Psoas muscle (tissue), 8 donors: ENCODE data around the gene IMPDH1. TPM values are rescaled to one million over a fixed set of nuclear protein-coding genes. Genes with fewer than 3 reads are reported as not detected.

ENCODE experiments used
- ATAC-seq, 4 donors: fragments of 200-7000 bp; cut with Tn5 transposase; one replicate each; pipeline ENCODE4 v1.9.1; 2020; ENCODE audit warnings: moderate library complexity in 3 of 4, mild to moderate bottlenecking in 2 of 4
- DNase-seq, 2 donors: peaks; one replicate each; pipeline ENCODE4 v3.0.0-alpha.2; 2020
- H3K27ac ChIP-seq: fragments of 200-600 bp; one replicate; pipeline ENCODE4 v1.8.0; 2022
- H3K27me3 ChIP-seq, 3 donors: fragments of 200-600 bp in 1 of 3; one replicate each; pipeline versions ENCODE4 v1.6.1 to v1.8.0; 2013 to 2022; ENCODE audit warnings: low read length in 2 of 3, mild to moderate bottlenecking in 2 of 3, moderate library complexity in 1 of 3; ENCODE audit not compliant: insufficient read depth in 3 of 3
- H3K36me3 ChIP-seq, 2 donors: fragments of 200-600 bp in 1 of 2; one replicate each; pipeline versions ENCODE4 v1.6.1 to v1.8.0; 2013 to 2022; ENCODE audit warnings: low read depth in 1 of 2, mild to moderate bottlenecking in 1 of 2, moderate library complexity in 1 of 2; ENCODE audit not compliant: insufficient read depth in 1 of 2
- H3K4me1 ChIP-seq: fragments of 200-600 bp; one replicate; pipeline ENCODE4 v1.8.0; 2022
- H3K4me3 ChIP-seq: fragments of 200-600 bp; one replicate; pipeline ENCODE4 v1.8.0; 2022; ENCODE audit warnings: mild to moderate bottlenecking
- H3K9me3 ChIP-seq: fragments of 200-600 bp; one replicate; pipeline ENCODE4 v1.8.0; 2022
- CTCF ChIP-seq: fragments of 200-600 bp; IDR thresholded peaks from one replicate; pipeline ENCODE4 v1.8.0; 2022; ENCODE audit warnings: antibody characterized with exemption
- WGBS, 3 donors: extraction: QIAGEN DNeasy Blood & Tissue Kit; methylation state at CpG; one replicate each; pipeline versions ENCODE4 v1.1.6 to v1.1.7; 2013; 5-methylcytosine and 5-hydroxymethylcytosine counted together
- intact Hi-C, 2 donors: fragments of 100-400 bp; cut with DNase I; formaldehyde crosslinking; loops; one replicate each; pipeline versions ENCODE4 v1.11.0 to v1.14.2; 2022
- polyA plus RNA-seq, 3 donors: library from polyadenylated mRNA; stranded (reverse); fragments of 200-250 nt; gene quantifications; one replicate each; pipeline ENCODE4 v1.2.3, GENCODE V29; 2013
- total RNA-seq, 4 donors: library from RNA; stranded (reverse); fragmentation: NEBNext Ultra II Directional in 2 of 4; extraction: Animal tissue kit (Norgen Biotek cat#: 25700) in 2 of 4; gene quantifications; one replicate each; pipeline versions ENCODE4 v1.2.1 to v1.2.4, GENCODE V29; 2021 to 2023
- donor health status: healthy with polysubstance abuse.
- donor health status: DM: no; HTN: no; CAD: no; lungs with moderate emphysema.
- donor health status: Bipolar disorder and iron deficiency.
- donor health status: healthy.
- donor health status: DM: yes; HTN: yes; CAD: no.
- donor health status: DM: no; HTN: no; CAD: no.
- donor health status: DM: no; HTN: no; CAD: no.
- donor health status: DM: yes; HTN: yes; CAD: no.

The IMPDH1 gene
- total and polyA plus RNA-seq, 7 donors = 5.6 to 10.3 (median 8.6) TPM

DNA sequence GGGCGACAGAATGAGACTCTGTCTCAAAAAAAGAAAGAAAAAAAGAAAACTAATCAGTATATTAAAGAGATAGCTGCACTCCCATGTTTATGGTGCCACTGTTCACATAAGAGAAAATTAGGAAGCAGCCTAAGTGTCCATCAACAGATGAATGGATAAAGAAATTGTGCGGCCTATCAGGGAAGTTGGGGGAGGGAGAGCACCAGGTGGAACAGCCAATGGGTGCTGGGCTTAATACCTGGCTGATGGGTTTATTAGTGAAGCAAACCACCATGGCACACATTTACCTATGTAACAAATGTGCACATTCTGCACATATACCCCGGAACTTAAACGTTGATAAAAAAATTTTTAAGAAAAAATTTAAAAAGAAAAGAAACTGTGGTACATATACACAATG lies 39.3 kb downstream of the IMPDH1 start:
- 91 to 96% (median 93%) methylated on average over 4 of the region's 4 CpGs for WGBS, 3 donors
- no peak for TF ChIP-seq CTCF

GRCh38 chr7:128366986-128367385 lies 42.8 kb downstream of the IMPDH1 start:
- no peak overlapping the region for H3K4me3 ChIP-seq
- TF ChIP-seq CTCF = no peak
- peaks cover 16% of the 10 kb centered on the region for H3K4me1 ChIP-seq
- no peaks in the 10 kb centered on the region for H3K36me3 ChIP-seq
- peak overlapping the region; percentile 76 for H3K27ac ChIP-seq
- no peaks in the 10 kb centered on the region for H3K27me3 ChIP-seq
- intact Hi-C loops = no loop called here
- no peak for ATAC-seq
- H3K9me3 ChIP-seq = no peaks in the 10 kb centered on the region
- DNase-seq = no peak

More for the DNA sequence above, 39.3 kb downstream of the IMPDH1 start:
- ATAC-seq = no peak
- Histone ChIP-seq H3K4me1 (peaks cover 14% of the 10 kb centered on the region), H3K27me3 (peaks cover 0 to 3% (median 0%) of the 10 kb centered on the region in 3 donors), H3K4me3 (no peak overlapping the region), H3K9me3 (no peaks in the 10 kb centered on the region), H3K36me3 (no peaks in the 10 kb centered on the region), H3K27ac (no peak overlapping the region)
- no peak for DNase-seq
- intact Hi-C loops = no loop called here

- peak overlapping the region; percentile 76 for H3K27ac ChIP-seq
- DNase-seq = no peak
- H3K9me3 ChIP-seq = no peaks in the 10 kb centered on the region
- peak; percentile 80 to 90 (median 88) for ATAC-seq
- no peaks in the 10 kb centered on the region for H3K27me3 ChIP-seq
- H3K4me3 ChIP-seq = no peak overlapping the region
- H3K4me1 ChIP-seq = peaks cover 19% of the 10 kb centered on the region
- no peak for TF ChIP-seq CTCF
- intact Hi-C loops = no loop called here
- no peaks in the 10 kb centered on the region for H3K36me3 ChIP-seq
- WGBS, 3 donors = 38 to 58% (median 48%) methylated on average over 1 of the region's 1 CpG
These were observed 43.5 kb downstream of the IMPDH1 start for GRCh38 chr7:128366300-128366699.

- no peak for DNase-seq
- H3K9me3 ChIP-seq = no peaks in the 10 kb centered on the region
- H3K4me1 ChIP-seq = peaks cover 19% of the 10 kb centered on the region
- H3K4me3 ChIP-seq = no peak overlapping the region
- no peak for TF ChIP-seq CTCF
- intact Hi-C loops = no loop called here
- H3K27ac ChIP-seq = peak overlapping the region; percentile 76
- ATAC-seq = no peak
- H3K27me3 ChIP-seq = no peaks in the 10 kb centered on the region
- H3K36me3 ChIP-seq = no peaks in the 10 kb centered on the region
- WGBS, 3 donors = 79 to 89% (median 88%) methylated on average over 2 of the region's 2 CpGs
These were observed 44.4 kb downstream of the IMPDH1 start for GRCh38 chr7:128365432-128365831.

DNA sequence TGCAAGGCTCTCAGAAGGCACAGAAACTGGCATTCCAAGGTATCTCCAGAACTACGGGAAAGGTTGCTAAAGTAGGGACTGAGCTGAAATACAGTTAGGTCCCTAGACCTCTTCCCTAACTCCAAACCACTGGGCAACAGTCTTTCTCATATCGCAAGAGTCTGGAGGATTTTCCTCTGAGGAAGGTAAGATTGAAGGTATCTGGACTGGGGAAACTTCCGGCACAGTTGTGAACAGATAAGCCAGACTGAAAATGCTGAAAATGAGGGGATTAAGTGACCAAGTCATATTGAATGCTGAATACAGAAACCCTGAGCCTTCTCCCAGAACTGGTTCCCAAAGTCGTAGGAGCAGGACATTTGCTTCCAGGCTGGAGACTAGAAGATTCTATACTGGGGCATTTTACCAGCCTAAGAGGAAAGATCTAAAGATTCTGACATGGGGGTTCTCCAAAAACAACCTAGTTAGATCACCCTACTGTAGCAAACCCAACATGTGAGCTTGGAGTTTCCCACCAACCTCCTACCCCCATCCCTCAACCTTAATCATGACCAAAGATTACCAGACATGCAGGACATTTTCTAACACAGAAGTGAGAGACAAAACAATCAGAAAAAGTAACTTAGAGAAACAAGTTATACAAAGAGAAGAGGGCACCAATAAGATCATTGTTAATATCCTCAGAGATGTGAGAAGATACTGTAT lies 45.5 kb downstream of the IMPDH1 start:
- H3K27ac ChIP-seq = no peak overlapping the region
- no peak overlapping the region for H3K4me3 ChIP-seq
- no peaks in the 10 kb centered on the region for H3K36me3 ChIP-seq
- TF ChIP-seq CTCF = no peak
- DNase-seq (no peak), ATAC-seq (no peak)
- 77 to 84% (median 83%) methylated on average over 4 of the region's 4 CpGs for WGBS, 3 donors
- no peaks in the 10 kb centered on the region for H3K9me3 ChIP-seq
- intact Hi-C loops = no loop called here
- peaks cover 19% of the 10 kb centered on the region for H3K4me1 ChIP-seq
- no peaks in the 10 kb centered on the region for H3K27me3 ChIP-seq
